ENCODE measurements around the gene LPP. TPM values are rescaled to one million over a fixed set of nuclear protein-coding genes. Genes with fewer than 3 reads are reported as not detected.

LPP gene
- total and polyA plus RNA-seq, 9 of the 15 experiments (the other 6 are each of a cell fraction or from before 2014, with no cell fraction given) = 0.07 to 0.18 TPM; not detected in 7

GRCh38 chr3:188522115-188522514 is 368.2 kb downstream of the LPP start:
- Histone ChIP-seq H3K27ac (ENCODE audit: extremely low read depth, low read depth, low read length) (no peak overlapping the region), H3K4me1 (replicated peaks in 1 of 2; ENCODE audit: control insufficient read depth in 2 of 2, insufficient read depth in 2 of 2, low read length in 2 of 2) (no peaks in the 10 kb centered on the region), H3K9ac (ENCODE audit: insufficient read depth in 1 of 2, low read depth in 2 of 2, low read length in 2 of 2) (no peak overlapping the region), H3K36me3 (ENCODE audit: control insufficient read depth, insufficient read depth, low read length) (no peaks in the 10 kb centered on the region), H3K9me3 (replicated peaks; ENCODE audit: control insufficient read depth, insufficient read depth, low read depth, low read length) (no peaks in the 10 kb centered on the region; the same call in 1 of the 2 replicates), H2AFZ (ENCODE audit: low read depth, low read length) (no peak overlapping the region), H3K4me2 (ENCODE audit: insufficient read depth, low read length) (no peak overlapping the region), H3K9me1 (ENCODE audit: control insufficient read depth, insufficient read depth, low read length) (no peaks in the 10 kb centered on the region), H3K27me3 (ENCODE audit: control insufficient read depth in 2 of 2, insufficient read depth in 2 of 2, low read length in 2 of 2) (no peaks in the 10 kb centered on the region), H3K4me3 (no peak overlapping the region), H3K79me2 (ENCODE audit: control insufficient read depth, insufficient read depth, low read length) (no peaks in the 10 kb centered on the region), H4K20me1 (replicated peaks; ENCODE audit: control insufficient read depth, insufficient read depth, low read length) (no peaks in the 10 kb centered on the region)
- WGBS (ENCODE audit: insufficient coverage, low coverage, missing lambda C conversion rate) = 0% methylated on average over 3 of the region's 3 CpGs
- no peak for FAIRE-seq
- intact Hi-C loops (cut with micrococcal nuclease) (no loop called here), in situ Hi-C loops (cut with MboI) (no loop called here)
- ATAC-seq = no peak
- no peak for DNase-seq (ENCODE audit: extremely low read depth in 1 of 4, low spot score in 3 of 4)
- BruUV-seq (replicated peaks) = no TSS peak
- POLR2A ChIA-PET = no interaction called here
- CTCF ChIA-PET (ENCODE audit: low intra/inter-chr PET ratio) = no interaction called here
- TF ChIP-seq, protein P1, sequence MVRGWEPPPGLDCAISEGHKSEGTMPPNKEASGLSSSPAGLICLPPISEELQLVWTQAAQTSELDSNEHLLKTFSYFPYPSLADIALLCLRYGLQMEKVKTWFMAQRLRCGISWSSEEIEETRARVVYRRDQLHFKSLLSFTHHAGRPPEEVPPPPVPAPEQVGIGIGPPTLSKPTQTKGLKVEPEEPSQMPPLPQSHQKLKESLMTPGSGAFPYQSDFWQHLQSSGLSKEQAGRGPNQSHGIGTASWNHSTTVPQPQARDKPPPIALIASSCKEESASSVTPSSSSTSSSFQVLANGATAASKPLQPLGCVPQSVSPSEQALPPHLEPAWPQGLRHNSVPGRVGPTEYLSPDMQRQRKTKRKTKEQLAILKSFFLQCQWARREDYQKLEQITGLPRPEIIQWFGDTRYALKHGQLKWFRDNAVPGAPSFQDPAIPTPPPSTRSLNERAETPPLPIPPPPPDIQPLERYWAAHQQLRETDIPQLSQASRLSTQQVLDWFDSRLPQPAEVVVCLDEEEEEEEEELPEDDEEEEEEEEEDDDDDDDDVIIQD (CRISPR knock-in tag; IDR thresholded peaks at IDR 0.05) = no peak
- no peak for TF ChIP-seq BDP1 (IDR thresholded peaks at IDR 0.05; ENCODE audit: insufficient read depth, insufficient read length)
- TF ChIP-seq NFATC3 (IDR thresholded peaks at IDR 0.05) = no peak
- no peak for TF ChIP-seq MCM2 (IDR thresholded peaks at IDR 0.05; ENCODE audit: low read depth)
- no peak for TF ChIP-seq CBFB (CRISPR knock-in tag; IDR thresholded peaks at IDR 0.05)
- TF ChIP-seq ARID2 (IDR thresholded peaks at IDR 0.05) = no peak
- TF ChIP-seq ZC3H4 (CRISPR knock-in tag; IDR thresholded peaks at IDR 0.05; ENCODE audit: borderline replicate concordance) = no peak
- TF ChIP-seq CHCHD3 (CRISPR knock-in tag; IDR thresholded peaks at IDR 0.05) = no peak
- no peak for TF ChIP-seq SETDB1 (IDR thresholded peaks at IDR 0.05; ENCODE audit: low read length)
- no peak for TF ChIP-seq HLTF (IDR thresholded peaks at IDR 0.05)
- TF ChIP-seq ARID3B (CRISPR knock-in tag; IDR thresholded peaks at IDR 0.05; ENCODE audit: borderline replicate concordance) = no peak

All from K562 (cell line).